ENCODE results near the gene UQCC5. TPM values are rescaled to one million over a fixed set of nuclear protein-coding genes. Genes with fewer than 3 reads are reported as not detected.

UQCC5 gene
- total RNA-seq, 2 donors from 2014 or later, result 3.0 to 16.5 TPM

DNA sequence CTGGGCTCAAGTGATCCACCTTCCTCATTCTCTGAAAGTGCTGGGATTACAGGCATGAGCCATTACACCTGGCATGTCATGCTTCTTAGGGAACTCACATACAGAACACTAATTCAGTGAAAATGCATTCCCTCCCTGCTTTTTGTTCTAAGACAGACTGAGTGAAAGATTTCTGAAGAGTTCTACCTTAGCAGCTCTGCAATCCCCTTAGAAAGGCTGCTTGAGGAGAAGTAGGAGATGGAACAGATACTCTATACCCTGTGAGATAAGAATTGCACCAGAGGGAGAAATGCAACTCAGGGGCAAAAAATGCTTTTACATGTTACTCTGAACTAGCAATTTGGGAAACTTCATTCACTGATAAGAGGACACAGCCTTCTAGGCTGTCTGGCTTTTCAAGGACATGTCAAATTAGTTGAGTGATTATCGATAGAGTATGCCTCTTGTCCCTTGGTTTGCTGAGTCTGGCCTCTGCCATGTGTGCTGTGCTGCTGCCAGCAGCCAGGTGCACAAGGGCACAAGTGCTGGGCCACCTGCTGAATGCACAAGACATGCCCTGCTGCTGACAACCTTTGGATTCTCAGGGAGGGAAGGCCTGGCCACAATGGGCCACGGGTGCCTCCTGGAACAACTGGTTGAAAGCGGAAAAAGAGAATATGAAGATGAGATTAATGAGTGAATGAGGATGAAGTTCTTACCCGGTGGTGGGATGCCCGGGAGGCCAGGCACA is 17.8 kb downstream of the UQCC5 start:
- TF ChIP-seq, protein P1, sequence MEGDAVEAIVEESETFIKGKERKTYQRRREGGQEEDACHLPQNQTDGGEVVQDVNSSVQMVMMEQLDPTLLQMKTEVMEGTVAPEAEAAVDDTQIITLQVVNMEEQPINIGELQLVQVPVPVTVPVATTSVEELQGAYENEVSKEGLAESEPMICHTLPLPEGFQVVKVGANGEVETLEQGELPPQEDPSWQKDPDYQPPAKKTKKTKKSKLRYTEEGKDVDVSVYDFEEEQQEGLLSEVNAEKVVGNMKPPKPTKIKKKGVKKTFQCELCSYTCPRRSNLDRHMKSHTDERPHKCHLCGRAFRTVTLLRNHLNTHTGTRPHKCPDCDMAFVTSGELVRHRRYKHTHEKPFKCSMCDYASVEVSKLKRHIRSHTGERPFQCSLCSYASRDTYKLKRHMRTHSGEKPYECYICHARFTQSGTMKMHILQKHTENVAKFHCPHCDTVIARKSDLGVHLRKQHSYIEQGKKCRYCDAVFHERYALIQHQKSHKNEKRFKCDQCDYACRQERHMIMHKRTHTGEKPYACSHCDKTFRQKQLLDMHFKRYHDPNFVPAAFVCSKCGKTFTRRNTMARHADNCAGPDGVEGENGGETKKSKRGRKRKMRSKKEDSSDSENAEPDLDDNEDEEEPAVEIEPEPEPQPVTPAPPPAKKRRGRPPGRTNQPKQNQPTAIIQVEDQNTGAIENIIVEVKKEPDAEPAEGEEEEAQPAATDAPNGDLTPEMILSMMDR (IDR thresholded peaks at IDR 0.05), result no peak
- TF ChIP-seq POLR2AphosphoS5 (IDR thresholded peaks at IDR 0.05) (no peak), POLR2A (IDR thresholded peaks at IDR 0.05) (no peak)
- no peak overlapping the region for H3K4me3 ChIP-seq
- no peaks in the 10 kb centered on the region for H3K9me3 ChIP-seq
- 86% methylated on average over 5 of the region's 5 CpGs for WGBS
- intact Hi-C loops (cut with DNase I), result no loop called here
- no peaks in the 10 kb centered on the region for H3K27me3 ChIP-seq (replicated peaks; ENCODE audit: insufficient read depth)
- peaks cover 0 to 6% of the 10 kb centered on the region in 2 donors for H3K36me3 ChIP-seq
- no peaks in the 10 kb centered on the region for H3K4me1 ChIP-seq (replicated peaks)
- H3K27ac ChIP-seq, result no peak overlapping the region
- no peak for DNase-seq (ENCODE audit: low spot score)

DNA sequence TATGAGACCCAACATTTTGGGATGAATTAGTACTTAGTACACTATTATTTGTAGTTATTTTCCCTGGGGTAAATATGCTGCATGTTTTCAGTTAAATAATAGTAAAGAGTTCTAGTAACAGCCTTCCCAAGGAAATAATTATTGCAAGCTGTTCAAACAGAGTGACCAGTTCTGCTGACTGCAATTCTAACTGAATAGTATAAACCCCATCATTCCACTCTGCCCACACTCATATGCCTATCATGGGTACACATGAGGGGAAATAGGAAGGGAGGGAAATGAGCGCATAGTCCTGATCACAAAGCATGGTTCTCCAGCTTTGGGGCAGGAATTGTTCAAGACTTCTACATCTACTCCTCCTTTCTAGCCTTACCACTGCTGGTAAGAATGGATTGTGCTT is 18.7 kb downstream of the UQCC5 start:
- TF ChIP-seq, protein P1 (IDR thresholded peaks at IDR 0.05), result no peak
- no peak for TF ChIP-seq POLR2A (IDR thresholded peaks at IDR 0.05)
- TF ChIP-seq POLR2AphosphoS5 (IDR thresholded peaks at IDR 0.05), result no peak
- WGBS, result 93% methylated on average over 1 of the region's 1 CpG
- intact Hi-C loops (cut with DNase I), result no loop called here
- H3K4me3 ChIP-seq, result no peak overlapping the region
- no peaks in the 10 kb centered on the region for H3K4me1 ChIP-seq (replicated peaks)
- no peaks in the 10 kb centered on the region for H3K27me3 ChIP-seq (replicated peaks; ENCODE audit: insufficient read depth)
- DNase-seq (ENCODE audit: low spot score), result no peak
- H3K27ac ChIP-seq, result no peak overlapping the region
- H3K36me3 ChIP-seq, result peaks cover 0 to 6% of the 10 kb centered on the region in 2 donors
- no peaks in the 10 kb centered on the region for H3K9me3 ChIP-seq

DNA sequence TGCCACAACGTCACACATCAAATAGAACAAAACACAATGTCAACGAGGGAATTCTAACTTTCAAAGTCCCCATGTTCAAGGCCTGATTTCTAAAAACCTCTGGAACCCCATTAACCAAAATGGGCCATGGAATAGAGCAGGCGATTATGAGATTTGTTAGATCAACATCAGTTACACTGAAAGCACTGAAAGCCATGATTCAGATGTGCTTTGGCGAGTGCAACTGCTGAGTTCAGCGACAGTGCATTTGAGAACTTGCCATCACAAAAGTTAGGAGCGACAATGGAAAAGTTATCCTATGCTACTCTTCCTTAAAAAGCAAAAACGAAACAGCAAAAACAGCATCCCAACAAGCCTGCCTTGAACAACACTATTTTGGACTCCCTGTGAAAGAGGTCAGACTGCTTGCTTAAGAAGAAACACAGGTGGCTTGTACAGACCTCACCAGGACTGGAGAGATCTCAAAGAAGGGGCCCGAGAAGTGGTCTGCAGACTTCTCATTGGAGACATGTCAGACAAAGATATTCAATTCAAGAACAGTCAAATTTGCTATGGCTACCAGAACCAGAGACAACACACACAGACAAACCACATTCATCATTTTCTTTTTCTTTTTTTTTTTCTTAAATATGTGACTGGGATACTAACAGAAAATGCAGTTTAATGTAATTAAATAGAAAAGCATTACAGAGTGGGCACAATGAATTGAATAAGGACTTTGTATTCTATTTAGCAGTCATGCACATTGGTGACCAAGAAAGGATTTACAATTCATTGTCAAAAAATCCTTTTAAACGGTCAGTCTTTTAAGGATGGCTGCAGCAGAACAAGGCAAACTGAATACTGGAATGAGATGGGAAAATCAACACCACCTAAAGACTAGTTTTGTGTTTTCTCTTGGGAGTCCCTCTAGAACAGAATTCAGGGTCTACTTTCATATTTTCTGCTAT is 20.9 kb downstream of the UQCC5 start:
- Histone ChIP-seq H3K4me1 (replicated peaks) (no peaks in the 10 kb centered on the region), H3K27ac (no peak overlapping the region), H3K9me3 (no peaks in the 10 kb centered on the region), H3K36me3 (peaks cover 0 to 6% of the 10 kb centered on the region in 2 donors), H3K4me3 (no peak overlapping the region), H3K27me3 (replicated peaks; ENCODE audit: insufficient read depth) (no peaks in the 10 kb centered on the region)
- TF ChIP-seq POLR2A (IDR thresholded peaks at IDR 0.05) (no peak), POLR2AphosphoS5 (IDR thresholded peaks at IDR 0.05) (no peak)
- TF ChIP-seq, protein P1 (IDR thresholded peaks at IDR 0.05), result no peak
- 73% methylated on average over 9 of the region's 9 CpGs for WGBS
- DNase-seq (ENCODE audit: low spot score), result no peak
- intact Hi-C loops (cut with DNase I), result no loop called here

DNA sequence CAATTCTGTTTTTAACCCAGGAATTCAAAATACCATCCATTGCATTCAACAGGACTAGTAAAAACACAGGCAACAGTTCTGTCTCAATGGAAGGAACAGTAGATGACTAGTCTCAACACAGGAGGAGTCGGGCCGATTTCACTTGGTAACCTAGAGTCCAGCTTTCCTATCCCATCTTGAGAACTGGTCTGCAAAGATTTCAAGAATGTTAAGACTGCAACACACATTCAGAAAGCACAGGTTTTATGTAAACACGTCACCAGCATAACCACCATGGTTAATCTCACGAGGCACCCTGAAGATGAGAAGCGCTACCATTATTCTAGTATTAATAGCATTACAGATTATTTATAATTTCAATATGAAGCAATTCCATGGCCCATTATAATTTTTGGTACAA is 22.0 kb downstream of the UQCC5 start:
- Histone ChIP-seq H3K27me3 (replicated peaks; ENCODE audit: insufficient read depth) (no peaks in the 10 kb centered on the region), H3K4me1 (replicated peaks) (no peaks in the 10 kb centered on the region), H3K4me3 (no peak overlapping the region), H3K36me3 (peaks cover 5 to 6% of the 10 kb centered on the region in 2 donors), H3K9me3 (no peaks in the 10 kb centered on the region), H3K27ac (no peak overlapping the region)
- WGBS, result 95% methylated on average over 5 of the region's 5 CpGs
- DNase-seq (ENCODE audit: low spot score), result no peak
- no peak for TF ChIP-seq POLR2AphosphoS5 (IDR thresholded peaks at IDR 0.05)
- no peak for TF ChIP-seq POLR2A (IDR thresholded peaks at IDR 0.05)
- TF ChIP-seq, protein P1 (IDR thresholded peaks at IDR 0.05), result no peak
- intact Hi-C loops (cut with DNase I), result no loop called here

Measured in prostate gland (tissue), 2 donors.